ENCODE data around the gene IQSEC1. TPM values are rescaled to one million over a fixed set of nuclear protein-coding genes. Genes with fewer than 3 reads are reported as not detected.
"Not testable (repeated sequence)": the region's sequence is repeated elsewhere in the genome, so short reads cannot be mapped to it uniquely, and the experiment has no call there.

Gene IQSEC1
- polyA plus RNA-seq, 3 donors: 17.7 to 61.7 (median 30.3) TPM

DNA sequence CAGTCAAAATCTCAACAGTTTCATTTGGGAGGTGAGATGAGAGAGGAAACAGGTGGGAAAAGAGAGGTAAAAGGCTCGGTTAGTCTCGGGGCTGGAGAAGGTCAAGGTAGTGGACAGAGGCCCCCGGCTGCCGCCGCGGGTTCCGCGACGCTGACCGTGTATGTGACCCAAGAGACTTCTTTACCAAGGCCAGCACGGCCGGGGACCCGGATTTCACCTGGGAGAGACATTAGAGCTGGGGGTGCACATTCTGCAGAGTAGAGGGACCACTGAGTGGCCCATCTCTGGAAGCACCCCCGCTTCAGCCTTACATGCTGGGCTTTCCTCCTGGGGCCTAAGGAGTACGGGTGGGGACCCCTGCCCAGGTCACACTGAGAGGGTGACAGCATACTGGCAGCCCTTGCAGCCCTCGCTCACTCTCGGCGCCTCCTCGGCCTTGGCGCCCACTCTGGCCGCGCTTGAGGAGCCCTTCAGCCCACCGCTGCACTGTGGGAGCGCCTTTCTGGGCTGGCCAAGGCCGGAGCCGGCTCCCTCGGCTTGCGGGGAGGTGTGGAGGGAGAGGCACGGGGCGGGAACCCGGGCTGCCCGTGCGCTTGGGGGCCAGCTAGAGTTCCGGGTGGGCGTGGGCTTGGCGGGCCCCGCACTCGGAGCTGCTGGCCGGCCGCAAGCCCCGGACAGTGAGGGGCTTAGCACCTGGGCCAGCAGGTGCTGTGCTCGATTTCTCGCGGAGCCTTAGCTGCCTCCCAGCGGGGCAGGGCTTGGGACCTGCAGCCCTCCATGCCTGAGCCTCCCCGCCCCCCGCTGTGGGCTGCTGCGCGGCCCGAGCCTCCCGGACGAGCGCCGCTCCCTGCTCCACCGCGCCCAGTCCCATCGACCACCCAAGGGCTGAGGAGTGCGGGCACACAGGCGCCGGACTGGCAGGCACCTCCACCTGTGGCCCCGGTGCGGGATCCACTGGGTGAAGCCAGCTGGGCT lies 190.6 kb downstream of the IQSEC1 start:
- H3K9ac ChIP-seq (ENCODE audit: insufficient read depth, low read length, poor library complexity, severe bottlenecking): no peak overlapping the region
- no peaks in the 10 kb centered on the region for H3K27me3 ChIP-seq (ENCODE audit: control insufficient read depth in 2 of 2, insufficient read depth in 2 of 2, low read length in 2 of 2)
- H2AFZ ChIP-seq (ENCODE audit: insufficient read depth, low read depth, low read length, poor library complexity, severe bottlenecking): no peak overlapping the region
- TF ChIP-seq, protein P1, sequence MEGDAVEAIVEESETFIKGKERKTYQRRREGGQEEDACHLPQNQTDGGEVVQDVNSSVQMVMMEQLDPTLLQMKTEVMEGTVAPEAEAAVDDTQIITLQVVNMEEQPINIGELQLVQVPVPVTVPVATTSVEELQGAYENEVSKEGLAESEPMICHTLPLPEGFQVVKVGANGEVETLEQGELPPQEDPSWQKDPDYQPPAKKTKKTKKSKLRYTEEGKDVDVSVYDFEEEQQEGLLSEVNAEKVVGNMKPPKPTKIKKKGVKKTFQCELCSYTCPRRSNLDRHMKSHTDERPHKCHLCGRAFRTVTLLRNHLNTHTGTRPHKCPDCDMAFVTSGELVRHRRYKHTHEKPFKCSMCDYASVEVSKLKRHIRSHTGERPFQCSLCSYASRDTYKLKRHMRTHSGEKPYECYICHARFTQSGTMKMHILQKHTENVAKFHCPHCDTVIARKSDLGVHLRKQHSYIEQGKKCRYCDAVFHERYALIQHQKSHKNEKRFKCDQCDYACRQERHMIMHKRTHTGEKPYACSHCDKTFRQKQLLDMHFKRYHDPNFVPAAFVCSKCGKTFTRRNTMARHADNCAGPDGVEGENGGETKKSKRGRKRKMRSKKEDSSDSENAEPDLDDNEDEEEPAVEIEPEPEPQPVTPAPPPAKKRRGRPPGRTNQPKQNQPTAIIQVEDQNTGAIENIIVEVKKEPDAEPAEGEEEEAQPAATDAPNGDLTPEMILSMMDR (IDR thresholded peaks at IDR 0.05): no peak
- no peaks in the 10 kb centered on the region for H3K9me3 ChIP-seq (replicated peaks in 1 of 2; ENCODE audit: control insufficient read depth in 1 of 2, insufficient read depth in 1 of 2, low read length in 2 of 2)
- intact Hi-C loops (cut with micrococcal nuclease): no loop called here
- WGBS (ENCODE audit: insufficient coverage): 97% methylated on average over 48 of the region's 62 CpGs
- peaks cover 2 to 11% (median 10%) of the 10 kb centered on the region in 3 donors for H3K27me3 Mint-ChIP-seq (ENCODE audit: low read depth in 3 of 3)
- H3K36me3 Mint-ChIP-seq: no peaks in the 10 kb centered on the region
- H3K36me3 ChIP-seq (replicated peaks in 1 of 2; ENCODE audit: control insufficient read depth in 1 of 2, insufficient read depth in 2 of 2, low read length in 2 of 2): no peaks in the 10 kb centered on the region
- no peak overlapping the region for H3K4me3 ChIP-seq (replicated peaks in 1 of 3; ENCODE audit: low read depth in 2 of 3, low read length in 3 of 3)
- no peaks in the 10 kb centered on the region for H4K20me1 ChIP-seq (ENCODE audit: insufficient read depth, low read length)
- DNase-seq: no peak
- H3K9me3 Mint-ChIP-seq: peaks cover 0 to 4% (median 0%) of the 10 kb centered on the region in 7 donors
- no peaks in the 10 kb centered on the region for H3K4me1 ChIP-seq (ENCODE audit: control insufficient read depth in 1 of 2, insufficient read depth in 2 of 2, low read length in 2 of 2)
- no peak overlapping the region for H3K4me2 ChIP-seq (replicated peaks; ENCODE audit: extremely low read depth, low read length, poor library complexity, severe bottlenecking)
- no peak overlapping the region for H3K4me3 Mint-ChIP-seq
- no peaks in the 10 kb centered on the region for H3K79me2 ChIP-seq (ENCODE audit: insufficient read depth, low read length)
- no peak overlapping the region for H3K27ac Mint-ChIP-seq
- peaks cover 7% of the 10 kb centered on the region for H3K4me1 Mint-ChIP-seq
- H3K27ac ChIP-seq (ENCODE audit: low read depth in 1 of 2, low read length in 2 of 2): no peak overlapping the region

DNA sequence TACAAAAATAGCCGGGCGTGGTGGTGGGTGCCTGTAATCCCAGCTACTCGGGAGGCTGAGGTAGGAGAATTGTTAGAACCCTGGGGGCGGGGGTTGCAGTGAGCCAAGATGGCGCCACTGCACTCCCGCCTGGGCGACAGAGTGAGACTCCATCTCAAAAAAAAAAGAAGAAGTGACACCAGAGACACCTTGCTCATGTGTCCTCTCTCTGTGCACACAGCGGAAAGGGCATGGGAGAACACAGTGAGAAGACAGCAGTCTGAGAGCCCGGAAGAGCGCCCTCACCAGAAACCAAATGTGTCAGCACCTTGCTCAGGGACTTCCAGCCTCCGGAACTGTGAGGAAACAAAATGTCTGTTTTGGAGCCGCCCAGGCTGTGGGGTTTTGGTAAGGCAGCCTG lies 191.4 kb downstream of the IQSEC1 start:
- H3K9ac ChIP-seq (ENCODE audit: insufficient read depth, low read length, poor library complexity, severe bottlenecking); H3K4me3 ChIP-seq (replicated peaks in 1 of 3; ENCODE audit: low read depth in 2 of 3, low read length in 3 of 3); intact Hi-C loops (cut with micrococcal nuclease); H3K9me3 Mint-ChIP-seq; H3K27ac ChIP-seq (ENCODE audit: low read depth in 1 of 2, low read length in 2 of 2); H2AFZ ChIP-seq (ENCODE audit: insufficient read depth, low read depth, low read length, poor library complexity, severe bottlenecking); H3K4me2 ChIP-seq (replicated peaks; ENCODE audit: extremely low read depth, low read length, poor library complexity, severe bottlenecking); H3K9me3 ChIP-seq (replicated peaks in 1 of 2; ENCODE audit: control insufficient read depth in 1 of 2, insufficient read depth in 1 of 2, low read length in 2 of 2); H3K4me1 ChIP-seq (ENCODE audit: control insufficient read depth in 1 of 2, insufficient read depth in 2 of 2, low read length in 2 of 2); H3K27me3 ChIP-seq (ENCODE audit: control insufficient read depth in 2 of 2, insufficient read depth in 2 of 2, low read length in 2 of 2); H3K36me3 ChIP-seq (replicated peaks in 1 of 2; ENCODE audit: control insufficient read depth in 1 of 2, insufficient read depth in 2 of 2, low read length in 2 of 2); H3K79me2 ChIP-seq (ENCODE audit: insufficient read depth, low read length); H3K4me3 Mint-ChIP-seq; H3K36me3 Mint-ChIP-seq; H3K27ac Mint-ChIP-seq; DNase-seq; H4K20me1 ChIP-seq (ENCODE audit: insufficient read depth, low read length); H3K4me1 Mint-ChIP-seq; H3K27me3 Mint-ChIP-seq (ENCODE audit: low read depth in 3 of 3): not testable (repeated sequence)
- WGBS (ENCODE audit: insufficient coverage): 94% methylated on average over 9 of the region's 12 CpGs
